NCI-H1092 (cell line): ENCODE data around the gene DLAT.
A peak's percentile ranks its signal among the peaks of the same experiment; 100 is the strongest.
"Not testable (repeated sequence)": the region's sequence is repeated elsewhere in the genome, so short reads cannot be mapped to it uniquely, and the experiment has no call there.

ENCODE experiments used
- DNase-seq: peaks from one replicate; lab custom pipeline; 2025; lab: John Stamatoyannopoulos, UW

The DLAT gene

GRCh38 chr11:112024773-112025678 lies at the start of gene DLAT:
Gene DLAT (plus strand): TSS chr11:112025408. CDS start chr11:112025473, 65 bp downstream.
- DNase-seq: peak; percentile 94

- no peak for DNase-seq
Measured at GRCh38 chr11:111976119-111976766, 49.0 kb upstream of the DLAT start.

GRCh38 chr11:111976767-111977145 lies 48.5 kb upstream of the DLAT start:
- DNase-seq: no peak

- peak; percentile 47 for DNase-seq
Measured at GRCh38 chr11:111977146-111978027, 47.8 kb upstream of the DLAT start.

GRCh38 chr11:111978028-111978771 lies 47.0 kb upstream of the DLAT start:
- peak; percentile 12 for DNase-seq

- DNase-seq: no peak
Measured at GRCh38 chr11:111980062-111980461, 45.1 kb upstream of the DLAT start.

- DNase-seq: no peak
Measured at GRCh38 chr11:111981270-111981669, 43.9 kb upstream of the DLAT start.

GRCh38 chr11:111982019-111982464 lies 43.2 kb upstream of the DLAT start:
- peak; percentile 44 for DNase-seq

GRCh38 chr11:111982541-111983186 lies 42.5 kb upstream of the DLAT start:
- no peak for DNase-seq

- no peak for DNase-seq
Measured at GRCh38 chr11:111983187-111983986, 41.8 kb upstream of the DLAT start.

GRCh38 chr11:111986589-111986988 lies 38.6 kb upstream of the DLAT start:
- DNase-seq: no peak

- no peak for DNase-seq
Measured at GRCh38 chr11:111990381-111990780, 34.8 kb upstream of the DLAT start.

GRCh38 chr11:111992206-111992855 lies 32.9 kb upstream of the DLAT start:
- no peak for DNase-seq

GRCh38 chr11:111996129-111996528 lies 29.1 kb upstream of the DLAT start:
- DNase-seq: no peak

GRCh38 chr11:111996669-111997068 lies 28.5 kb upstream of the DLAT start:
- DNase-seq: not testable (repeated sequence)

- DNase-seq: no peak
Measured at GRCh38 chr11:111999111-111999510, 26.1 kb upstream of the DLAT start.

GRCh38 chr11:112000703-112001102 lies 24.5 kb upstream of the DLAT start:
- DNase-seq: no peak

- no peak for DNase-seq
Measured at GRCh38 chr11:112002491-112003216, 22.6 kb upstream of the DLAT start.

- DNase-seq: no peak
Measured at GRCh38 chr11:112004389-112004788, 20.8 kb upstream of the DLAT start.
